Choroid plexus epithelial cell (primary cell): ENCODE results near the gene CD6.
A peak's percentile ranks its signal among the peaks of the same experiment; 100 is the strongest.
"Not testable (repeated sequence)": the region's sequence is repeated elsewhere in the genome, so short reads cannot be mapped to it uniquely, and the experiment has no call there.

Experiments used
- DNase-seq: peaks from one replicate; pipeline ENCODE4 v3.0.0-alpha.2; 2010; ENCODE audit warnings: low read depth
- H3K4me3 ChIP-seq: 2 replicates; pipeline ENCODE4 v1.5.1; 2011; ENCODE audit warnings: low read depth, mild to moderate bottlenecking, control low read depth, low read length, moderate library complexity
- TF ChIP-seq, protein P1 (sequence below): conservative IDR thresholded peaks from 2 replicates; pipeline ENCODE4 v1.5.1; 2011; ENCODE audit warnings: low read depth, mild to moderate bottlenecking, control low read depth, inconsistent platforms, low read length, moderate library complexity

The CD6 gene

DNA sequence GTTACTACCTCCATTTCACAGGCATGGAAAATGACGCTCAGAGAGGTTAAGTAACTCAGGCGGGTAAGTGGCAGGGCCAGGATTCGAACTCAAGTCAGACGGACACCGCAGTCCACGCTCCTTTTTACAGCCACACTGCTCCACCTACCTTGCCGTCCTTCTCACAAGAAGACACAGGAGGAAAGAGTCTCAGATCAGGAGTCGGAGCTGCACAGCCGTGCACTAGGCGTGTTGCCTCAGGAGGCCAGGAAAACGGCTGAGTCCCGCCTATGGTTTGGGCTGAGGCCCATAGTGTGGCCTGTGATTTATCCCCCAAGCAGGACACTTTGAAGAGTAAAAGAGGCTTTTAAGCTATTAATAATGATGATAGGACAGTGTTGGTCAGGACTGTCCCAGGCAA is 86.1 kb downstream of the CD6 start:
- no peak overlapping the region for H3K4me3 ChIP-seq
- DNase-seq, result no peak
- TF ChIP-seq, protein P1, sequence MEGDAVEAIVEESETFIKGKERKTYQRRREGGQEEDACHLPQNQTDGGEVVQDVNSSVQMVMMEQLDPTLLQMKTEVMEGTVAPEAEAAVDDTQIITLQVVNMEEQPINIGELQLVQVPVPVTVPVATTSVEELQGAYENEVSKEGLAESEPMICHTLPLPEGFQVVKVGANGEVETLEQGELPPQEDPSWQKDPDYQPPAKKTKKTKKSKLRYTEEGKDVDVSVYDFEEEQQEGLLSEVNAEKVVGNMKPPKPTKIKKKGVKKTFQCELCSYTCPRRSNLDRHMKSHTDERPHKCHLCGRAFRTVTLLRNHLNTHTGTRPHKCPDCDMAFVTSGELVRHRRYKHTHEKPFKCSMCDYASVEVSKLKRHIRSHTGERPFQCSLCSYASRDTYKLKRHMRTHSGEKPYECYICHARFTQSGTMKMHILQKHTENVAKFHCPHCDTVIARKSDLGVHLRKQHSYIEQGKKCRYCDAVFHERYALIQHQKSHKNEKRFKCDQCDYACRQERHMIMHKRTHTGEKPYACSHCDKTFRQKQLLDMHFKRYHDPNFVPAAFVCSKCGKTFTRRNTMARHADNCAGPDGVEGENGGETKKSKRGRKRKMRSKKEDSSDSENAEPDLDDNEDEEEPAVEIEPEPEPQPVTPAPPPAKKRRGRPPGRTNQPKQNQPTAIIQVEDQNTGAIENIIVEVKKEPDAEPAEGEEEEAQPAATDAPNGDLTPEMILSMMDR, result no peak

DNA sequence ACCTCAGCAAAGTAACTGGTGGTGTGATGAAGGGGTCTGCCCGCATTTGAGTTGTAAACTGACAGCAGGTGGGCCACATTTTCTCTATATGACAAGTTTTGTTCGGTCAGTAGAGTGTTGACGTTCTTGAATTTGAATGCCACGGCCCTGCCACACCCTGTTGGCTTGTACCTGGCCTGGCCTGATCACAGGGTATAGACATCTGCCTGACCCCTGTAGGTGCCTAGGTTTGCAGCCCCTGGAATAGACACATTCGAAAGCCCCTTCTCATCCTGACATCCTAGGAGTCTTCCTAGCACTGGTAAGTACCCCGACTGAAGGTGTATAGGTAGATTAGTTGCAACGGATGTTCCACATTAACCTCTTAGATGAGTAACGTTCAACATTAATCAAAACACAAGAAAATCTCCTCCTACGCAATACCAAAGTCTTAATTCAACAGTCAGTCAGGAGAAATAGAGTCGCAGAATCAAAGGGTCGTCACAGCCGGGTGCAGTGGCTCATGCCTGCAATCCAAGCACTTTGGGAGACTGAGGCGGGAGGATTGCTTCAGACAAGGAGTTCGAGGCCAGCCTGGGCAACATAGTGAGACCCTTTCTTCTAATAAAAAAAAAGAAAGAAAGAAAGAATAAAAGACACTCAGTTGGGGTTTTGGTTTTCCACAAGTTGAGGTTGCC is 87.2 kb downstream of the CD6 start:
- no peak overlapping the region for H3K4me3 ChIP-seq
- TF ChIP-seq, protein P1, result no peak
- DNase-seq, result no peak

DNA sequence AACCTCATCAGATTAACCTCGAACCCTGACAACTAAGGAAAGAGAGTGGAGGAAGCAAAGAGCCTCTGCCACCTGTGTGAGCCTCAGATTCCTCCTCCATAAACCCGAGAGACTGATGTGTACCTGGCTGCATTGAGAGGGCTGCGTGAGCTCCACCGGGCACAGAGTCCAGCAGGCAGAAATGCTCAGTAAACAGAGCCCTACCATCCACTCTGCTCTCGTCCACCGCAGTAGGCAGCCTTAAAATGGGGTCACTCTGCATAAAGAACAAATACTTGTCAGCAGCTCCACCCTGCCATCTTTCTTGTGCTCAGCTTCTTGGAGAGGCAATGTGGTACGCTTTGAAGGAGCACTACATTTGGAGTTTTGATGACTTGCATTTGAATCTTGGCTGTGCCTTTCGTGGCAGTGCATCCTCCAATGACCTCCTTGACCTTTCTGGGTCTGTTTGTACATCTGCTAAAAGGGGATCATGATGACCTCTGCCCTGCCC is 87.8 kb downstream of the CD6 start:
- TF ChIP-seq, protein P1, result no peak
- H3K4me3 ChIP-seq, result no peak overlapping the region
- DNase-seq, result no peak

DNA sequence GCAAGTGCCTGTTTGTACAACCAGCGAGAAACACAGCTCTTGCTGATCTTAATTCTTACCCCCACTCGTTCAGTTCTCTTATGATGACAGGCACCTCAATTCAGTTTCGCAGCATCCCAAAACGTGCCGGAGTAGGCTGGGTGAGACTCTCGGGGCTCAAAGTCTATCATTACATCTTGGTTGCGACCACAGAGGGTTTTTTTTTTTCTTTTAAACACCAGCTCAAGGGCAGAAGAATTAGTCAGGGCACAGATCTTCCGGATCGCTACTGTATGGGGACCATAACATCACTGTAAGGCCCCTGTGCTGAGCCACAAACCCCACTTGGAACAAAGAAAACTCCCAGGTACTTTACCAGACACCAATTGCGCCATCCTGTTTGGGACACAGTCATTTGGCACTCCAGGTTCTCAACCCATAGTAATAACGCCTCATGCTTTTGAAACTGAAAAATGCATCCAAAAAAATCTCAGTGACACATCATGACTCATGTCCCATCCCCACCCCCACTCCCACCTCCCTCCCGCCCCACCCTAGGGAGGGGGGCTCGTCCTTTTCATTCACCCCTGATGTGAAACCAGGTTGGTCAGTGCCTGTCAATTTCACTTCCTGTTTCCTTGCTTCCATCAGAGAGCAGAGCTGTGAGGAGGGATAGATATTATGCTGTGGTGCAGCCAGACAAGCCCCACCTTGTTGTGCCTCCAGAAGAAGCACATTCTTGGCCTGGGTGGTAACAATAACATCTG is 89.8 kb downstream of the CD6 start:
- DNase-seq, result peak; percentile 9
- H3K4me3 ChIP-seq, result no peak overlapping the region

DNA sequence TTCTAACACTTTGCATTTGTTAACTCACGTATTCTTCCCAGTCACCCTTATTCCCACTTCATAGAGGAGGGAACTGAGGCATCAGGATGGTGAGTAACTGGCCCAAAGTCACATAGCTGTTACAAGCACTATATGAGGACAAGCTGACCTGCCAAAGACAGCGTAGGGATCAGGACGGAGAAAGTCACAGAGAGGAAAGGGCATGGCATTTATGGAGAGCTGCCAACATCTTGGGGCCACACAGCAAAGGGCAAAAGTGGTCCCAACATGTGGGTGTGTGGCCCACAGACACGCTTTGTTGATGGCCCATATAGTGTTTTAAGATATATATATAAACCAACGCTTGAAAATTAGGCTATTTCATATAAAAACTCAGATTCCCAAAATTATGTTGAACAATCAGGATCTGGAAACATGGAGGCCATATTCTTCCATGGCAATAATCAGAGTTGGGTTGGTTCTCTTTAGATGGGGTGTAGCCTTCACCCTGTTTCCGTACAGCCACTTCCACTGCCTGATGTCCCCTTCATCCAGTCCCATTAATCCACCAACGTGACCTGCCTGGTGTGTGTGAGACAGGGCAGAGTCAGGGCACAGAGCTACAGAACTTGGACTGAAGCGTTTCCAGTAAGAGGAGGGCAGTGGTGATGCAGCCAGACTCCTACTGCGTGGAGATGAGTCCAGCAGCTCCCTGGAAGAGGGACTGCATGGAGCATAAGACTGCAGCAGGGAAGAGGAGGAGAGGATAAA is 90.9 kb downstream of the CD6 start:
- TF ChIP-seq, protein P1, result no peak
- H3K4me3 ChIP-seq, result no peak overlapping the region
- no peak for DNase-seq

More for the DNA sequence above, 89.8 kb downstream of the CD6 start:
- TF ChIP-seq, protein P1, result no peak

DNA sequence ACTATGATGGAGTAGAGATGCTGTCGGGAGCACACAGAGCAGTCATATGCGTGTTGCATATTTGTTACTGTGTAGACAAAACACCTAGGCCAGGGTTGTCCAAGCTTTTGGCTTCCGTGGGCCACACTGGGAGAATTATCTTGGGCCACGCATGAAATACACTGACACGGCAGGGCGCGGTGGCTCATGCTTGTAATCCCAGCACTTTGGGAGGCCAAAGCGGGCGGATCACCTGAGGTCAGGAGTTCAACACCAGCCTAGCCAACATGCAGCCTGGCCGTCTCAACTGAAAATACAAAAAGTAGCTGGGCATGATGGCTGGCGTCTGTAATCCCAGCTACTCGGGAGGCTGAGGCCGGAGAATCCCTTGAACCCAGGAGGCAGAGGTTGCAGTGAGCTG is 93.8 kb downstream of the CD6 start:
- DNase-seq, result not testable (repeated sequence)

DNA sequence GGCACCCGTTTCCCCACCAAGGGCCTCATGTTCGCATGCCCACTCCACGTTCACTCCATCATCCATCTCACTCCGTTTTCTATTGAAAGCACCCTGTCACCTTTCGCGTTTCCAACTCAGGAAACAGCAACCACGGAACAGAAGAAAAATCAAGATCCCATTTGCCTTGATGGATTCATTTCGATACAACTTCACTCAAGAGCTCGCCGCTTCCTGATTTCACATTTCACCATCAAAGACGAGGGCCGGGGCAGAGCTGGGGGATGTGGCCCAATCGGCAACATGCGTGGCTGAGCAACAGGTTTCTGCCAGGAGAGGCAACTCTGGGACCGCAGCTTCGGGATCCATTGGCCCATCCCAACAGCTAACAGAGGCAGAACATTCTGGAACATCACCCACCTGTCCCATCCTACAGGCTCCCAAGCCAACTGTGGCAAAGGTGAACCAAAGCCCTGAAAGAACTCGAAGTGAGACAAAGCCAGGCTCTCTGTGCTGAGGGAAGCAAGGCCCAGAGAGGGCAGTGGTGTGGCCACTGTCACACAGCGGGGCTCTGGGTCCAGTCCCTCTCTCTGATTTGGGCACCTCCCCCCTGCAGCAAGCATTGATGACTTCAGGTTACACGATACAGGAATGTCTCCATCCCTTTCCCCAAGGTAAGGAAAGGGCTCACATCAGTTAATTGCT is 94.6 kb downstream of the CD6 start:
- H3K4me3 ChIP-seq, result no peak overlapping the region
- DNase-seq, result no peak
- TF ChIP-seq, protein P1, result no peak

More for the DNA sequence above, 93.8 kb downstream of the CD6 start:
- not testable (repeated sequence) for H3K4me3 ChIP-seq
